GM18511 (cell line): ENCODE results near the gene CPA1.

Experiments
- ATAC-seq: cut with Tn5 transposase; IDR thresholded peaks from one replicate; pipeline ENCODE4 v1.9.1; 2021; ENCODE audit warnings: mild to moderate bottlenecking, moderate library complexity; ENCODE audit not compliant: unreplicated experiment

The CPA1 gene

GRCh38 chr7:130353196-130353595, 27.1 kb upstream of the CPA1 start:
- ATAC-seq: no peak

DNA sequence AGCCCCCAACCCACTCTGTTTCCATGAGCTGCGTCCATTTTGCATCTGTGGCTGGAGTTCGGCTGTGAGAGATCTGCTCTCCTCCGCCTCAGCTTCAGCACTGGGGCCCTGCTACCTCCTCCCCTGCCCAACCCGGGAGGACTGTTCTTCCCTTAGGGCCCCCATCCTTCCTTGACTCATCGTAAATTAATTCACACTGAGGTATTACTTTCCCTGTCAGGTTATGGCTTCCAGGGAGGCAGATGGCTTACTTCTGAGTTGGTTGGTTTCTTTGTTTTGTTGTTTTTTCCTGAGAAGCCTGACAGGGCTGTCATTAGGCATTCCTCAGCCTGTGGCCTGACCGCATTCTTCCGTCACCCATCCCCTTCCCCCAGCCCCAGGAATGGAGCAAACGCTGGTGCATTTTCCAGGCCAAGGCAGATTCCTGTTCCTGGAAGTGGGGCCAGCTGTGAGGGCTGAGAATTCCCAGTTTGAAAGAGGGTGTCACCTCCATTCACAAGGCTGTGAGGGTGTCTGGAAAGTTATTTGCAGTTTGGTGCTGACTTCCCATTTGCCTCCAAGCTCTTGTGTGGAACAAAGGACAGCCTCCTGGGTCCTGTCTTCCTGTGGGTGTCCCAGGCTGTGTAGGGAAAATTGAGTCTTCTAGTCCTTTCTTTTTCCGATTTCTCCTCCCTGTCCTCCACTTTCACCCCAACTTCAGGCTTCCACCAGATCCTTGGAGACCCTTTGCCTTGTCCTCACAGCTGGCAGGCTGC, 24.0 kb upstream of the CPA1 start:
- ATAC-seq: no peak

DNA sequence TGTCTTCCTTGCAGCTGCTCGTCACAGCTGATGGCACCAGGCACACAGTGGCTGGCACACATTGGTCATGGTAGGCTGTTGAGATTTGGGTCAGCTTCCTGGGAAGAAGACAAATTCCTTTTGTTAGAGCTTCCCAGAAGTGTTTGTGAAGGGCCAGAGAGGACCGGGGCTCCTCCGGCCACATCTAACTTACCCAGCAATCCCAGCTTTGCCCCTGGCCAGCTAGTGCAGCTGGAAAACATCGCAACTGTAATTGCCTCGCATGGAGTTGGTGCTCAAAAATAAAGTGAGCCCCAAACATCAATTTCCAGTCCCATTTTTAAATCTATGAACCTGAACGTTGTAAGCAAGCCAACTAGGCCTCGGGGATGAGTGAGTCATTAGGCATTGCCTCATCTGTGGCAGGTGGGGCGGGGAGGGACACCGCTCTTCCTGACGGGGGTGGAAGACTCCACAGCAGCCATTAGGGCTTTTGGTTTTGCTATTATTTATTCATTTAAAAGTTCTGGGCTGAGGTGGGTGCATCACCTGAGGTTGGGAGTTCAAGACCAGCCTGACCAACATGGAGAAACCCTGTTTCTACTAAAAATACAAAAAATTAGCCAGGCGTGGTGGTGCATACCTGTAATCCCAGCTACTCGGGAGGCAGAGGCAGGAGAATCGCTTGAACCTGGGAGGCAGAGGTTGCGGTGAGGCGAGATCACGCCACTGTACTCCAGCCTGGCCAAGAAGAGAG, 23.2 kb upstream of the CPA1 start:
- ATAC-seq: no peak

DNA sequence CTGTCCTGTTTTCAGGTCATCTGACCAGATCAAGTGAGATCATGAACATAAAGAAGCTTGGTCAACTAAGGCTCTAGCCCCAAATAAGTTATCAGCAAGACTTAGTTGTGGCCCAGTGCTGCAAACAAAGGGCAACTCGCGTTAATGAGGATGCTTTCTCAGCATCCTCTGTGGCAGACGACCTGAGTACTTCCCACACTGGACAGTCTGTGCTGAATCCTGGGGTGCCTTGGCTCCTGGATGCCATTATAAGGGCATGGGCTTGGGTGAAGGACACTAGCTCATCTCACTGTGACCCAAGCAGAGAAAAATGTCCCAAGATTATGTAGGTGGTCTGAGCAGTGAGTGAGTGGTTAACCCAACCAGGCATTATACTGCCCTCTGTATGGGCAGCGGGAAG, 21.8 kb upstream of the CPA1 start:
- ATAC-seq: no peak

- ATAC-seq: no peak
These were observed 20.9 kb upstream of the CPA1 start for GRCh38 chr7:130359276-130359857.

DNA sequence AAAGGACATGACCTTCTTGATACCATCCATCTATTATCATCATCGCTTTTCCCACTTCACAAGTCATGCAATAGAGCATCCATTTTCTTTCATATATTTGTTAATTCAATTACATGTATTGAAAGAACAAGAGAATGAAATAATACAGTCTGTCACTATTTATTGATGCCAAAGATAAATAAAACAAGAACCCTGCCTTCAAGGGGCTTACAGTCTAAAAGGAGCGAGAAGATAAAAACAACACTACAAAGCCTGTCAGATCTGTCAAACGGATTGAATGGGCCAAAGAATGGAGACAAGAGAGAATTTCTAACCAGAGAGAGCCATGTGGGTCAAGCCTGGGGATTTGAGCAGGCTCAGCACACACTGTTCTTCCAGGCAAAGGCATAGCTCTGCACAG, 19.8 kb upstream of the CPA1 start:
- no peak for ATAC-seq

GRCh38 chr7:130361681-130362080, 18.6 kb upstream of the CPA1 start:
- no peak for ATAC-seq

DNA sequence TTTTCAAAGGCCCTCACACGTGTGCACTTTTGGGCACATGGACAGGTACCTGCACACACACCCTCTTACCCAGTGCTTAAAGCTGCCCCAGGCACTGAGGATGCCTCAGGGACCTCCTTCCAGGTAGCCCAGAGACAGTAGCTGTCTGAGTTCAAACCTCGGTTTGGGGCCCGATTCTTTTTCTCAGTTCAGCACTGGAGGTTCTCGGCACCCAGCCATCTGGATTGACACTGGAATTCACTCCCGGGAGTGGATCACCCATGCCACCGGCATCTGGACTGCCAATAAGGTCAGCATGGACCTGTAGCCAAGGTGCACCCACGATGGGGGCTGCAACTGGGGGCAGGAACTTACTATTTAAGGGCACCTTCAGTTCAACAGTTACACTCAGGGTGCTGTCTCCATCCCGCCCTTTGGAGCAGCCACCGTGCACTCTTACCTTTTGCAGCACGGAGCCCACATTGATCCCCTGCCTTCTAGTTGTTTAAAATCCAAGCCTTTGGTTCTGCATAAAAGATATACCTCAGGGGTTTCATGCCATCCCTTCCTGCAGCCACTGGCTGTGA, 18.0 kb upstream of the CPA1 start:
- no peak for ATAC-seq

GRCh38 chr7:130363026-130363847, 17.1 kb upstream of the CPA1 start:
- no peak for ATAC-seq

DNA sequence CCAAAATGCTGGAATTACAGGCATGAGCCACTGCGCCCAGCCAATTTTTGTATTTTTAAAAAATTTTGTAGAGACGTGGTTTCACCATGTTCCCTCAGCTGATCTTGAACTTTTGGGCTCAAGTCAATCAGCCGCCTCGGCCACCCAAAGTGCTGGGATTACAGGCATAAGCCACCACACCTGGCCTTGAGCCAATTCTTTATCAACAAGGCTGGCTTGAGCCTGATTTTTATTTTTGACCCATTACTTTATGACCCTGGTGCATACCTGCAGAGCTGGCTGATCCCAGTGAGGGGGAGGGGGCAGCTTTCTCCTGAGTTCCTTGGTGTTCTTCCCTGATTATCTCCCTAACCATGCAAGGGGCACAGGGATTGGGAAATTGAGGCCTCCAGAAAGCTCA, 15.8 kb upstream of the CPA1 start:
- ATAC-seq: no peak

DNA sequence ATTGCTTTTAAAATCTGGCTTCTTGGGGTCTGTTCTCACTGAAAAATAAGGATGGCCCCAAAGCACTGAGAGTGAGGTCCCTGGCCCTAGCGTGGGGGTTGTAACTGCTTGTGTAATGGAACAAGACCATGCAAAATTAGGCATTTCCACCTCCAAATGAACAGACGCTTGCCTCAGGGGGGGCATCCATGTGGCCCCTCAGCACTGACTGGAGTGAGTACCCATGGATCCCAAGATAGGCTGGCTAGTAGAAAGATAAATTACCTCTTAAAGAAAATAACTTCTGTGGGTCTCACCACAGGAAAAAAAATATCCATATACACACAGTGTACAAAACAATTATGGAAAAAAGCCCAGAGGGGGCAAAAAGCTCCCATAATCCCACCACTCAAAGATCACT, 15.2 kb upstream of the CPA1 start:
- no peak for ATAC-seq

DNA sequence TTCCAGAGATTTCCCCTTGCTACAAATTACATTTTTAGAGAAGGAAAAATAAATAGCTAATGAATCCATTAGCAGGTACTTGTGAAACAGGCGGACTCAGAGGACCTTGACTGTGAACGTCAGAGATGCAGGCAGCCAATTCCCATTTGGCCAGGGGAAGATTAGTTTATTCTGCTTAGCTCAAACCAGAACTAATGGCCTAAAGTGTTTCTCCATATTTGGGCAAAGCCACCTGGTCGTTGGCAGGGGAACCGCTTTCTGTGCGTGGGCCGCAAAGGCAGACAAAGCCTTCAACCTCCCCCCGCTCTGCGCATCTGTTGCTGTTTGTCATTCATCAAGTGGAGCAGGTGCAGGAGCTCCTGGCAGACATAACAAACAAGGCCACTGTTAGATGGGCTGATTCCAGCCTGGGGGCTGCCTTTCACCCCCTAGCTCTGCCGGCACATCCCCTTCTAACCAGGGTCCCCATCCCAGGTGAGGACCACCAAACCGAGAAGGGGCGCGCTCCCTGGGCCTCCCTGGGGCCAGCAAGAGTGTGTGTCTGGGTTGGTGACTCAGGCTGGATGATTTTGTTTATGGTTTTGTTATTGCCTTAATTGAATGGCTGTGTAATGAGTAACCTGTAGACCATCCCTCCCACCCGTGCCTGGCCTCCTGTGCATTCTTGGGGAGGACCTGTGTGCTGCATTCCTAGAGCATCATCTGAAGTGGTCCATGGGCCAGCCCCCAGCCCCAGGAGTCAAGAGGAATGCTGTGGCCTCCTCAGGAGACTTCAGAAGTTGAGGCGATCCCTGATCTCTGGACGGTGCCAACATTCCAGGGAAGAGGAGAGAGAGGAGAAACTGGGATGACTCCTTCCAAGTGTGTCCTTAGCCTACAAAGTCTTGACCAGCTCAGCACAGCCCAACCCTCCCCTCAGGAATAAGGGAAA, 14.5 kb upstream of the CPA1 start:
- ATAC-seq: no peak

DNA sequence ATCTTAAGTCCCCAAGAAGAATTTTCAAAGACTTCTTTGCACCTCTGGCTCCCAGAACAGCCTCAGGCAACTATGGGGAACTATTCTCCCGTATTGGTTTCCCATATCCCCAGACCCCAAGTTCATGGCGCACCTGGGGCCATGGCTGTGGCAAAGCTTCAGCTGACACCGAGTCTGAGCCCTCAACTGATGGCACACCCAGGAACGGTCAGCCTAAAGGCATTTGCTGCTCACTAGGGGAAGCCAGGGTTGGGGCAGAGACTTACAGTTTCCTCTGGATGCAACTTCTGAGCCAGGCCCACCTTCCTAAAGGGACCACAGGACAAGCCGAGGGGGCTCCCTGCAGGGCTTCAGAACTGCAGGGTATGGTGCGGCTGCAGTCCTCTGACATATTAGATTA, 13.7 kb upstream of the CPA1 start:
- ATAC-seq: no peak

DNA sequence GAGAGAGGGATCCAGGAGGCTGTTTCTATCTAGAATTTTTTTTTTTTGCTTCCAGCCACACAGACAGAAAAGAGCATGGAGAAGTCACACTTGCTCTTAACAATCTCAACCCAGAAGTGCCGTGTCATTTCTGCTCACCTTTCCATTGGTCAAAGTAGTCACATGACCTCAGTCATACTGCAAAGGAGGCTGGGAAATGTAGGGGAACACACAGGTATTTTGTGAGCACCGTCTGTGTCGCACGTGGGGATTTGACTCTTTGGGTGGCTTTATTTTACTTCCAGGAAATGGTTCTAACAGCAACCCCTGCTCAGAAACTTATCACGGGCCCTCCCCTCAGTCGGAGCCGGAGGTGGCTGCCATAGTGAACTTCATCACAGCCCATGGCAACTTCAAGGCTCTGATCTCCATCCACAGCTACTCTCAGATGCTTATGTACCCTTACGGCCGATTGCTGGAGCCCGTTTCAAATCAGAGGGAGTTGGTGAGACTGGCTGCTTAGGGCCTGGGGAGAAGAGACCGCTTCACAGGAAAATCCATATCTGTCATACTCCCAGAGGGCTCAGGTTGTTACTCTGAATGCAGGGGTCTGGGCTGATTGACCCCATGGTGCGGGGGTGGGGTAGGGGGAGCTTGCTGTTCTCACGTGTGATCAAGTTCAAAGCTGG, 13.1 kb upstream of the CPA1 start:
- ATAC-seq: no peak

DNA sequence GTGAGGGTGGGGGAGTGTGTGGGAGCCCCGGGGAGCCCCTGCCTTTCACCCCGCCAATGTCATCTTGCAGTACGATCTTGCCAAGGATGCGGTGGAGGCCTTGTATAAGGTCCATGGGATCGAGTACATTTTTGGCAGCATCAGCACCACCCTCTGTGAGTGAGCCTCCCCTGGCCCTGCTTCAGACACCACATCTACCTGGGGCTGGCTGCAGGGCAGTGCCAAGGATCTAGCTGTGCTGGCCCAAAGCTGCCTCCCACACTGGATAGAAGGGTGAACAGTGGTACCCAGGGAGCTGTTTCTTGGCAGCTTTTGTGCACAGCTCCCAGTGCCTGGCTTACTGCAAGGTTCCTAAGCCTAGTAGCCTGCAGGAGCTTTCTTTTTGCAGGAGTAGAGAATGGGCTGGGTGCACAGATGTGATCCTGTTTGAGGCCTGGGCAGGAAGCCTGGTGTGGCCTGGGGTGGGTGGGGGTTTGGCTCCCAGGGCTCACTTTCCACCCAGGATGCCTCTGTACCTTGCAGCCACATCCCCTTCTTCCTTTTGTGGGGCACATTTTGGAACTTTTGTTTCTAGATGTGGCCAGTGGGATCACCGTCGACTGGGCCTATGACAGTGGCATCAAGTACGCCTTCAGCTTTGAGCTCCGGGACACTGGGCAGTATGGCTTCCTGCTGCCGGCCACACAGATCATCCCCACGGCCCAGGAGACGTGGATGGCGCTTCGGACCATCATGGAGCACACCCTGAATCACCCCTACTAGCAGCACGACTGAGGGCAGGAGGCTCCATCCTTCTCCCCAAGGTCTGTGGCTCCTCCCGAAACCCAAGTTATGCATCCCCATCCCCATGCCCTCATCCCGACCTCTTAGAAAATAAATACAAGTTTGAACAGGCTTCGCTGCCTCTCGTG, 12.2 kb upstream of the CPA1 start:
- ATAC-seq: no peak

GRCh38 chr7:130369110-130369711, 11.1 kb upstream of the CPA1 start:
- no peak for ATAC-seq

DNA sequence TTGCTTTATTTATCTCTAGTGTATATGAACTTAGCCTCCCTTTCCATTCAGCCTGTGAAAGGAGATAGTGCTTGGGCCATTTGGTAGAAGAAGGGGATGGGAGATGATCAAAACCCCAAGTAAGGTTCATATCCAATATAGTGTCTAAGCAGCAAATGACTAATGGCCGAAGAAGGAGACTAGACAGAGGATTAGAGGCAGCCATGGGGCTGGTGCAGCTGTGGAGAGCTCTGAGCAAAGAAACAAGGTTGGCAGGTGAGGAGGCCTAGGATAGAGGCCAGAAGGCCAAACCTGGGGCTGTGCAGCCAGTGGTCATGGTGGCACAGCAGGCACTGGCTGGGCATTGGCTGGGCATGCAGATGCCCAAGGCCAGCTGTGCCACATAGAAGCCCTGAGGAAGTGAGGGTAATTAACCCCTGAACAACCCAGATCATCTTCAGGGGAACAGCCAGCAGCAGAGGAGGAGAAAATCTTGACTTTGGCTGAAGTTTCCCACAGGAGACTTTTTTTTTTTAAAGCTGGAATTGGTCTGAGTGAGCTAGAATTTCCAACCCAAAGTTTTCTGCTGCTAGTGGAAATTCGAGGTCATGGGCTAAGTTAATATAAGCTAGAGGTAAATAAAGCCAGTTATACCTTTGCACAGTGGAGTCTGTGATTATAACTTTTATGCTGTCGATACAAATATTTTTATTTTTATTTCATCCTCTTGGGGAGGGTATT, 10.3 kb upstream of the CPA1 start:
- ATAC-seq: no peak
